Suprapubic skin (tissue), 4 donors: Measurements from ENCODE around the gene MGME1. TPM values are rescaled to one million over a fixed set of nuclear protein-coding genes. Genes with fewer than 3 reads are reported as not detected.

Experiments
- DNase-seq, 2 donors: peaks; one replicate each; pipeline ENCODE4 v3.0.0-alpha.2; 2019; ENCODE audit warnings: low spot score in 2 of 2
- H3K27ac ChIP-seq: fragments of 200-600 bp; sonication (generic); one replicate; pipeline ENCODE4 v1.5.1; 2019
- H3K27me3 ChIP-seq: fragments of 200-600 bp; sonication (generic); one replicate; pipeline ENCODE4 v1.5.1; 2019
- H3K36me3 ChIP-seq: fragments of 200-600 bp; sonication (generic); one replicate; pipeline ENCODE4 v1.5.1; 2019
- H3K4me1 ChIP-seq: fragments of 200-600 bp; sonication (generic); one replicate; pipeline ENCODE4 v1.5.1; 2019
- H3K4me3 ChIP-seq: fragments of 200-600 bp; sonication (generic); one replicate; pipeline ENCODE4 v1.5.1; 2019; ENCODE audit warnings: mild to moderate bottlenecking
- H3K9me3 ChIP-seq: fragments of 200-600 bp; sonication (generic); one replicate; pipeline ENCODE4 v1.5.1; 2019
- EP300 ChIP-seq: sonication (generic); formaldehyde crosslinking; IDR thresholded peaks from one replicate; pipeline ENCODE4 v1.6.1; 2017; ENCODE audit warnings: antibody characterized with exemption
- POLR2A ChIP-seq, 2 donors: fragments of 450-650 bp; IDR thresholded peaks; one replicate each; pipeline ENCODE4 v1.6.1; 2017; ENCODE audit warnings: antibody characterized with exemption in 2 of 2, mild to moderate bottlenecking in 2 of 2, moderate library complexity in 2 of 2
- POLR2AphosphoS5 ChIP-seq, 3 donors: sonication (generic); formaldehyde crosslinking; IDR thresholded peaks; one replicate each; pipeline ENCODE4 v1.6.1; 2017; ENCODE audit warnings: antibody characterized with exemption in 3 of 3
- WGBS: methylation state at CpG from one replicate; pipeline ENCODE4 v1.1.5; 2018; 5-methylcytosine and 5-hydroxymethylcytosine counted together
- total RNA-seq, 4 donors: library from RNA; depleted of rRNA; stranded (reverse); fragments of >200 nt; gene quantifications; one replicate each; pipeline ENCODE4 v1.1.0, GENCODE V29; 2016
- TF ChIP-seq, protein P1 (sequence below), 2 donors: fragments of 200-600 bp in 1 of 2; fragments of 450-650 bp in 1 of 2; sonication (generic) in 1 of 2; IDR thresholded peaks; one replicate each; pipeline ENCODE4 v1.5.1; 2016 to 2019; ENCODE audit warnings: antibody characterized with exemption in 2 of 2, mild to moderate bottlenecking in 1 of 2, moderate library complexity in 1 of 2

Gene MGME1, protein sequence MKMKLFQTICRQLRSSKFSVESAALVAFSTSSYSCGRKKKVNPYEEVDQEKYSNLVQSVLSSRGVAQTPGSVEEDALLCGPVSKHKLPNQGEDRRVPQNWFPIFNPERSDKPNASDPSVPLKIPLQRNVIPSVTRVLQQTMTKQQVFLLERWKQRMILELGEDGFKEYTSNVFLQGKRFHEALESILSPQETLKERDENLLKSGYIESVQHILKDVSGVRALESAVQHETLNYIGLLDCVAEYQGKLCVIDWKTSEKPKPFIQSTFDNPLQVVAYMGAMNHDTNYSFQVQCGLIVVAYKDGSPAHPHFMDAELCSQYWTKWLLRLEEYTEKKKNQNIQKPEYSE
- total RNA-seq = 10 to 100 TPM; 30.2 to 68.1 (median 32.8) TPM

DNA sequence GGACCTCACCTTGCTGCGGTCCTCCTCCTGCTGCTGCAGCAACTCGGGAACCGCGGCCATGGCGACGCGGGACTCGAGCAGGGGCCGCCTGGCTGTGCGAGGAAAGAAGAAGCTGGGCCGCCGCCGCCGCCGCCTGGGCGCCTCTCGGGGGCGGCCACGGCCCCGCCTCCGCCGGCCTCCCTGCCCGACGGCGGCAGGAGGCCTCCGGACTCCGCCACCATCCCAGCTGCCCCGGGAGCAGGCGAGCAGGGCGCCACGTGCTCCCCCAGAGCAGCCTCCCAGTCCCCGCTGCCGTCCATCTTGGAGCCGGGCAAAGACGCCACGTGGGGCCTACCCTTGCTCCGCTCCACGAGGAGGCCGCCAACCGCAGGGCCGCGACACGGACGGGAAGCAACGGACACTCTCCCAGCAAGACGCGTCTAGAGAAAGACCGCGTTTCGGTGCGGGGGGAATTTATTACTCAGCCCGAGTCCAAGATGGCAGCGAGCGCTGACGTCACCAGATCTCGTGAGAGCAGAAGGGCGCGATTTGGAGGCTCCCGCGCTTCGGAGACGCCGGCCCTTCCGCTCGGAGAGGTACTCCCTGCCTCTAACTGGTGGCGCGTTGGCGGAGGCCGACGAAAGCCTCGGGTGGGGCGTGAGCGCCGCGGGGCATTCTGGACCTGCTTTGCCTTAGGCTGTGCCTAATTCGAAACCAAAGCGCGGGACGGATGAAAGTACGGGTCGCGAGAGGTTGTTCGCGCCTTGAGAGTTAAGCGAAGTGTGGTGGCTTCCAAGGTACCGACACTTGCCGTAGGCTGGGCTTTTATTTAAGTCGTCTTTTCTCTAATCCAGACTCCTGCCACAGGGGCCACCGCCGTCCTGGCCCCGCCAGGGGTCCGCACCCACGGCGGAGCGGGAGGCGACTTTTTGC lies at the start of gene MGME1, which contains the start of gene SNX5:
Gene MGME1, plus strand, starts transcription at position 653 of the 912 bp plus-strand sequence. CDS start 842 bp downstream, outside the sequence.
Gene SNX5, minus strand, starts transcription at position 429 of the 912 bp plus-strand sequence. Its CDS starts 369 bp downstream, at position 60.
- no peaks in the 10 kb centered on the region for H3K27me3 ChIP-seq
- under 1% methylated on average over 61 of the region's 96 CpGs for WGBS
- H3K4me1 ChIP-seq = peaks cover 79% of the 10 kb centered on the region
- peak; percentile 99 for DNase-seq
- TF ChIP-seq EP300 (no peak), POLR2AphosphoS5 (IDR thresholded peaks at IDR 0.05) (peak; percentile 48 to 97 (median 92))
- no peaks in the 10 kb centered on the region for H3K36me3 ChIP-seq
- H3K4me3 ChIP-seq = peak within 1 kb of the TSS; percentile 95
- H3K27ac ChIP-seq = peak within 1 kb of the TSS; percentile 98
- H3K9me3 ChIP-seq = no peaks in the 10 kb centered on the region

DNA sequence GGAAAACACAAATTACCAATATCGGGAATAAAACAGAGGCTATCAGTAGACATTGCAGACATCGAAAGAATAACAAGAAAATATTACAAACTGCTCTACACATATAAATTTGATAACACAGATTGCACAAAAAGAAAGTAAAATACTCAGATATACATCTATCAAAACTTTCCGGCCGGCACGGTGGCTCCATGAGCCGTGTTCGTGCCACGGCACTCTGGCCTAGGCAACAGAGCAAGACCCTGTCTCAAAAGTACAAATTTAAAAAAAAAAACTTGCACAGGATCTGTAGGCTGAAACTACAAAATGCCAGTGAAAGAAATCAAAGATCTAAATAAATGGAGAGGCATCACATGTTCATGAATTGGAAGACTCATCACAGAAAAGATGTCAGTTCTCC lies 49.7 kb upstream of the MGME1 start:
- Histone ChIP-seq H3K36me3 (no peaks in the 10 kb centered on the region), H3K27me3 (no peaks in the 10 kb centered on the region), H3K9me3 (no peaks in the 10 kb centered on the region), H3K4me3 (no peak overlapping the region), H3K27ac (no peak overlapping the region), H3K4me1 (peaks cover 4% of the 10 kb centered on the region)
- 89% methylated on average over 8 of the region's 8 CpGs for WGBS
- no peak for DNase-seq
- TF ChIP-seq POLR2AphosphoS5 (IDR thresholded peaks at IDR 0.05) (no peak), EP300 (no peak), POLR2A (IDR thresholded peaks at IDR 0.05) (no peak)
- TF ChIP-seq, protein P1, sequence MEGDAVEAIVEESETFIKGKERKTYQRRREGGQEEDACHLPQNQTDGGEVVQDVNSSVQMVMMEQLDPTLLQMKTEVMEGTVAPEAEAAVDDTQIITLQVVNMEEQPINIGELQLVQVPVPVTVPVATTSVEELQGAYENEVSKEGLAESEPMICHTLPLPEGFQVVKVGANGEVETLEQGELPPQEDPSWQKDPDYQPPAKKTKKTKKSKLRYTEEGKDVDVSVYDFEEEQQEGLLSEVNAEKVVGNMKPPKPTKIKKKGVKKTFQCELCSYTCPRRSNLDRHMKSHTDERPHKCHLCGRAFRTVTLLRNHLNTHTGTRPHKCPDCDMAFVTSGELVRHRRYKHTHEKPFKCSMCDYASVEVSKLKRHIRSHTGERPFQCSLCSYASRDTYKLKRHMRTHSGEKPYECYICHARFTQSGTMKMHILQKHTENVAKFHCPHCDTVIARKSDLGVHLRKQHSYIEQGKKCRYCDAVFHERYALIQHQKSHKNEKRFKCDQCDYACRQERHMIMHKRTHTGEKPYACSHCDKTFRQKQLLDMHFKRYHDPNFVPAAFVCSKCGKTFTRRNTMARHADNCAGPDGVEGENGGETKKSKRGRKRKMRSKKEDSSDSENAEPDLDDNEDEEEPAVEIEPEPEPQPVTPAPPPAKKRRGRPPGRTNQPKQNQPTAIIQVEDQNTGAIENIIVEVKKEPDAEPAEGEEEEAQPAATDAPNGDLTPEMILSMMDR (IDR thresholded peaks at IDR 0.05) = no peak

DNA sequence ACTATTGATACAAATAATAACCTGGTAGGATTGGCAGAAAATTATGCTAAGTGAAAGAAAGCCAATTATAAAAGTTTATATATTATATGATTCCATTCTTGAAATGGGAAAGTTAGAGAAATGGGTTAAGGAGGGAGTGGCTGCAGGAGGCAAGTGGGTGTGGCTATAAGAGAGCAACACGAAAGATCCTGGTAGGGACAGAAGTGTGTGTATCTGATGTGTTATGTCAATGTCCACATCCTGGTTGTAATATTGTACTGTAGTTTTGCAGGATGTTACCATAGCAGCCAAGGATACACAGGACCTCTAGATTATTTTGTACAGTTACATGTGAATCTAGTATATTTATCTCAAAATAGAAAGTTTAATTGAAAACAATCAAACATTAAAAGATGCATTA lies 47.0 kb upstream of the MGME1 start:
- TF ChIP-seq POLR2A (IDR thresholded peaks at IDR 0.05) = no peak
- TF ChIP-seq, protein P1 (IDR thresholded peaks at IDR 0.05) = no peak
- no peak for TF ChIP-seq POLR2AphosphoS5 (IDR thresholded peaks at IDR 0.05)
- no peak for TF ChIP-seq EP300
- WGBS = 3% methylated on average over 1 of the region's 1 CpG
- Histone ChIP-seq H3K27ac (no peak overlapping the region), H3K27me3 (no peaks in the 10 kb centered on the region), H3K4me1 (no peaks in the 10 kb centered on the region), H3K4me3 (no peak overlapping the region), H3K9me3 (no peaks in the 10 kb centered on the region), H3K36me3 (no peaks in the 10 kb centered on the region)
- no peak for DNase-seq

DNA sequence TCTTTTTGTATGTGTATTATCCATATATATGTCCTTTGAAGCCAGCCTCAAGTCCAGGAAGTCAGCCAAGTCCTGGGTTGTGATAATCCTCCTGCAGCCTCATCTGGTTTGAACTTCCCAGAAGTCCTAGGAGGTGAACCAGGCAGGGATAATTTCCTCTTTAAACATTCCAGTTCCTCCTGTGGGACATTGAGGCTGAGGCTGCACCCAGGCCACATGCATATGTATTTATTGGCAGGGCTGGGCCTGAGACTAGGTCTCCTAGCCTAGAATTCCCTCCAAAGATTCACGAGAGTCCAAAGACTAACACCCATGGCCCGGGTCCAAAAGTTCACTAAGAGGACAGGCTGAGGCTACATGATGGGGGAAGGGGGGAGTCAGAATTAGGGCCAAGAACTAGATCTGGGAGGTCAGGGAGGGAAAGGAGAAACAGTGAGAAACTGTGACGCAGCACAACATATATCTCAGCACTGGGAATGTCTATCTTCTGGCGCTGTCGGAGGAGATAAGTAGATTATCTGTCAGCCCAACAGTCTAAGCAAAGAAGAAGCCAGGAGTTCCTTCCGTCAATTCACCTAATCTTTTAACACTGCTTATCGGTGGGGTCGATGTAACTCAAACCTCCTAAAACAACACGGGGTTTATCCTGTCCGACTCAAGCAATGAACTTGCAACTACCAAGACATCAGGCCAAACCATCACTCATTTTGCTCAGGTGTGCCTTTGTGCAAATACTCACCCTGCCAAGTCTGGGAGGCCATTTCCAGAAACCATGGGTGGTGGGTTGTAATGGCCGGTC lies 43.5 kb upstream of the MGME1 start:
- H3K27me3 ChIP-seq = no peaks in the 10 kb centered on the region
- no peaks in the 10 kb centered on the region for H3K36me3 ChIP-seq
- H3K9me3 ChIP-seq = no peaks in the 10 kb centered on the region
- H3K4me3 ChIP-seq = no peak overlapping the region
- no peaks in the 10 kb centered on the region for H3K4me1 ChIP-seq
- TF ChIP-seq, protein P1 (IDR thresholded peaks at IDR 0.05) = no peak
- TF ChIP-seq POLR2A (IDR thresholded peaks at IDR 0.05) (no peak), EP300 (no peak), POLR2AphosphoS5 (IDR thresholded peaks at IDR 0.05) (no peak)
- 78% methylated on average over 11 of the region's 11 CpGs for WGBS
- no peak for DNase-seq
- H3K27ac ChIP-seq = no peak overlapping the region

DNA sequence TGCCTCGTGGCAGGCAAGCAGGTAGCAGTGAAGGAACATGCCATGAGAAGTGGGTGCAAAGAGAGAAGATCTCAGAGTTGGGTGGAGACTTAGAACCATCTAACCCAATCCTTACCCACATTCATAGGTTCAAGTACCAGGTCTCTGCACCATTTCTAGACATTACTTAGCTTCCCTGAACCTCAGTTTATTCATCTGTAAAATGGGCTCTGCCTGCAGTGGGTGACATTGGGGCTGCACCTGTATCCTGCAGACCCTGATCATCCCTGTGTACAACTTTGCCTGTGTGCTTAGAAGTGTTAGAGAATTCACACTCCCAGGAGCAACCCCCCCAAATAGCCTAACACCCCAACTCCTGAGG lies 42.9 kb upstream of the MGME1 start:
- 89% methylated on average over 1 of the region's 1 CpG for WGBS
- H3K4me1 ChIP-seq = no peaks in the 10 kb centered on the region
- TF ChIP-seq, protein P1 (IDR thresholded peaks at IDR 0.05) = no peak
- no peak for TF ChIP-seq EP300
- TF ChIP-seq POLR2AphosphoS5 (IDR thresholded peaks at IDR 0.05) = no peak
- no peak for TF ChIP-seq POLR2A (IDR thresholded peaks at IDR 0.05)
- H3K9me3 ChIP-seq = no peaks in the 10 kb centered on the region
- no peaks in the 10 kb centered on the region for H3K36me3 ChIP-seq
- H3K27ac ChIP-seq = no peak overlapping the region
- no peak for DNase-seq
- H3K27me3 ChIP-seq = no peaks in the 10 kb centered on the region
- H3K4me3 ChIP-seq = no peak overlapping the region
